ENCODE results near the gene DPH3.

DNA sequence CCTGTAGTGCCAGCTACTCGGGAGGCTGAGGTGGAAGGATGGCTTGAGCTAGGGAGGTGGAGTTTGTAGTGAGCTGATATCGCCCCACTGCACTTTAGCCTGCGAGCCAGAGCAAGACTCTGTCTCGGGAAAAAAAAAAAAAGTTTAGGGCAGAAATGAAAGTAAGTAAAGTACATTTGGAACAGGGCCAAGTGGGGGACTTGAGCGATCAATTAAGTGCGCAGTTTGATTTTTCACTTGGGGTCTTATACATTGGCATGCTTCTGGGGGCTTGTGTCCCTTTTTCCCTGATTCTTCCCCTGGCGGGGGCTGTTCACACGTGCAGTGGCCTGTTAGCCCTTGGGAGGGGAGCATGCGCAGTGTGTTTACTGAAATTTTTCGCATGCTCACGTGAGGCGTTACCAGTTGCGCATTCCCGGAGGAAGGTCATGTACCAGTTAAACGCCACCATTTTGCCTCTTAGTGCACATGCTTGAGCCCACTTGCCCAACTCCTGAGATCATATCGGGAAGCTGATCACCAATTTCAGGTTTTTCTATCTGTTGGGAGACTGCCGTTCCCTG is 48.3 kb downstream of the DPH3 start:
- TF ChIP-seq, protein P1, sequence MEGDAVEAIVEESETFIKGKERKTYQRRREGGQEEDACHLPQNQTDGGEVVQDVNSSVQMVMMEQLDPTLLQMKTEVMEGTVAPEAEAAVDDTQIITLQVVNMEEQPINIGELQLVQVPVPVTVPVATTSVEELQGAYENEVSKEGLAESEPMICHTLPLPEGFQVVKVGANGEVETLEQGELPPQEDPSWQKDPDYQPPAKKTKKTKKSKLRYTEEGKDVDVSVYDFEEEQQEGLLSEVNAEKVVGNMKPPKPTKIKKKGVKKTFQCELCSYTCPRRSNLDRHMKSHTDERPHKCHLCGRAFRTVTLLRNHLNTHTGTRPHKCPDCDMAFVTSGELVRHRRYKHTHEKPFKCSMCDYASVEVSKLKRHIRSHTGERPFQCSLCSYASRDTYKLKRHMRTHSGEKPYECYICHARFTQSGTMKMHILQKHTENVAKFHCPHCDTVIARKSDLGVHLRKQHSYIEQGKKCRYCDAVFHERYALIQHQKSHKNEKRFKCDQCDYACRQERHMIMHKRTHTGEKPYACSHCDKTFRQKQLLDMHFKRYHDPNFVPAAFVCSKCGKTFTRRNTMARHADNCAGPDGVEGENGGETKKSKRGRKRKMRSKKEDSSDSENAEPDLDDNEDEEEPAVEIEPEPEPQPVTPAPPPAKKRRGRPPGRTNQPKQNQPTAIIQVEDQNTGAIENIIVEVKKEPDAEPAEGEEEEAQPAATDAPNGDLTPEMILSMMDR (conservative IDR thresholded peaks at IDR 0.05; ENCODE audit: low read depth in 2 of 2): no peak
- TF ChIP-seq ZNF114 (CRISPR knock-in tag; IDR thresholded peaks at IDR 0.05) (no peak), CREB1 (CRISPR knock-in tag; IDR thresholded peaks at IDR 0.05; ENCODE audit: low read depth) (no peak), EZH2 (IDR thresholded peaks at IDR 0.05; ENCODE audit: low read depth, unreplicated experiment) (no peak), POLR2AphosphoS5 (IDR thresholded peaks at IDR 0.05; ENCODE audit: low read depth) (no peak), NANOG (IDR thresholded peaks at IDR 0.05; ENCODE audit: borderline replicate concordance) (no peak), JUNB (IDR thresholded peaks at IDR 0.05; ENCODE audit: unreplicated experiment) (no peak), EZH2phosphoT487 (IDR thresholded peaks at IDR 0.05; ENCODE audit: unreplicated experiment) (no peak), ZNF331 (CRISPR knock-in tag; IDR thresholded peaks at IDR 0.05; ENCODE audit: low read depth) (no peak), STAT1 (IDR thresholded peaks at IDR 0.05; ENCODE audit: unreplicated experiment) (no peak)
- TF ChIP-seq, protein P2, sequence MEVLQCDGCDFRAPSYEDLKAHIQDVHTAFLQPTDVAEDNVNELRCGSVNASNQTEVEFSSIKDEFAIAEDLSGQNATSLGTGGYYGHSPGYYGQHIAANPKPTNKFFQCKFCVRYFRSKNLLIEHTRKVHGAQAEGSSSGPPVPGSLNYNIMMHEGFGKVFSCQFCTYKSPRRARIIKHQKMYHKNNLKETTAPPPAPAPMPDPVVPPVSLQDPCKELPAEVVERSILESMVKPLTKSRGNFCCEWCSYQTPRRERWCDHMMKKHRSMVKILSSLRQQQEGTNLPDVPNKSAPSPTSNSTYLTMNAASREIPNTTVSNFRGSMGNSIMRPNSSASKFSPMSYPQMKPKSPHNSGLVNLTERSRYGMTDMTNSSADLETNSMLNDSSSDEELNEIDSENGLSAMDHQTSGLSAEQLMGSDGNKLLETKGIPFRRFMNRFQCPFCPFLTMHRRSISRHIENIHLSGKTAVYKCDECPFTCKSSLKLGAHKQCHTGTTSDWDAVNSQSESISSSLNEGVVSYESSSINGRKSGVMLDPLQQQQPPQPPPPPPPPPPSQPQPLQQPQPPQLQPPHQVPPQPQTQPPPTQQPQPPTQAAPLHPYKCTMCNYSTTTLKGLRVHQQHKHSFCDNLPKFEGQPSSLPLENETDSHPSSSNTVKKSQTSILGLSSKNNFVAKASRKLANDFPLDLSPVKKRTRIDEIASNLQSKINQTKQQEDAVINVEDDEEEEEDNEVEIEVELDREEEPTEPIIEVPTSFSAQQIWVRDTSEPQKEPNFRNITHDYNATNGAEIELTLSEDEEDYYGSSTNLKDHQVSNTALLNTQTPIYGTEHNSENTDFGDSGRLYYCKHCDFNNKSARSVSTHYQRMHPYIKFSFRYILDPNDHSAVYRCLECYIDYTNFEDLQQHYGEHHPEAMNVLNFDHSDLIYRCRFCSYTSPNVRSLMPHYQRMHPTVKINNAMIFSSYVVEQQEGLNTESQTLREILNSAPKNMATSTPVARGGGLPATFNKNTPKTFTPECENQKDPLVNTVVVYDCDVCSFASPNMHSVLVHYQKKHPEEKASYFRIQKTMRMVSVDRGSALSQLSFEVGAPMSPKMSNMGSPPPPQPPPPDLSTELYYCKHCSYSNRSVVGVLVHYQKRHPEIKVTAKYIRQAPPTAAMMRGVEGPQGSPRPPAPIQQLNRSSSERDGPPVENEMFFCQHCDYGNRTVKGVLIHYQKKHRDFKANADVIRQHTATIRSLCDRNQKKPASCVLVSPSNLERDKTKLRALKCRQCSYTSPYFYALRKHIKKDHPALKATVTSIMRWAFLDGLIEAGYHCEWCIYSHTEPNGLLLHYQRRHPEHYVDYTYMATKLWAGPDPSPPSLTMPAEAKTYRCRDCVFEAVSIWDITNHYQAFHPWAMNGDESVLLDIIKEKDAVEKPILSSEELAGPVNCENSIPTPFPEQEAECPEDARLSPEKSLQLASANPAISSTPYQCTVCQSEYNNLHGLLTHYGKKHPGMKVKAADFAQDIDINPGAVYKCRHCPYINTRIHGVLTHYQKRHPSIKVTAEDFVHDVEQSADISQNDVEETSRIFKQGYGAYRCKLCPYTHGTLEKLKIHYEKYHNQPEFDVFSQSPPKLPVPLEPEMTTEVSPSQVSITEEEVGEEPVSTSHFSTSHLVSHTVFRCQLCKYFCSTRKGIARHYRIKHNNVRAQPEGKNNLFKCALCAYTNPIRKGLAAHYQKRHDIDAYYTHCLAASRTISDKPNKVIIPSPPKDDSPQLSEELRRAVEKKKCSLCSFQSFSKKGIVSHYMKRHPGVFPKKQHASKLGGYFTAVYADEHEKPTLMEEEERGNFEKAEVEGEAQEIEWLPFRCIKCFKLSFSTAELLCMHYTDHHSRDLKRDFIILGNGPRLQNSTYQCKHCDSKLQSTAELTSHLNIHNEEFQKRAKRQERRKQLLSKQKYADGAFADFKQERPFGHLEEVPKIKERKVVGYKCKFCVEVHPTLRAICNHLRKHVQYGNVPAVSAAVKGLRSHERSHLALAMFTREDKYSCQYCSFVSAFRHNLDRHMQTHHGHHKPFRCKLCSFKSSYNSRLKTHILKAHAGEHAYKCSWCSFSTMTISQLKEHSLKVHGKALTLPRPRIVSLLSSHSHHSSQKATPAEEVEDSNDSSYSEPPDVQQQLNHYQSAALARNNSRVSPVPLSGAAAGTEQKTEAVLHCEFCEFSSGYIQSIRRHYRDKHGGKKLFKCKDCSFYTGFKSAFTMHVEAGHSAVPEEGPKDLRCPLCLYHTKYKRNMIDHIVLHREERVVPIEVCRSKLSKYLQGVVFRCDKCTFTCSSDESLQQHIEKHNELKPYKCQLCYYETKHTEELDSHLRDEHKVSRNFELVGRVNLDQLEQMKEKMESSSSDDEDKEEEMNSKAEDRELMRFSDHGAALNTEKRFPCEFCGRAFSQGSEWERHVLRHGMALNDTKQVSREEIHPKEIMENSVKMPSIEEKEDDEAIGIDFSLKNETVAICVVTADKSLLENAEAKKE (CRISPR knock-in tag; IDR thresholded peaks at IDR 0.05): no peak
- TF ChIP-seq, protein P3, sequence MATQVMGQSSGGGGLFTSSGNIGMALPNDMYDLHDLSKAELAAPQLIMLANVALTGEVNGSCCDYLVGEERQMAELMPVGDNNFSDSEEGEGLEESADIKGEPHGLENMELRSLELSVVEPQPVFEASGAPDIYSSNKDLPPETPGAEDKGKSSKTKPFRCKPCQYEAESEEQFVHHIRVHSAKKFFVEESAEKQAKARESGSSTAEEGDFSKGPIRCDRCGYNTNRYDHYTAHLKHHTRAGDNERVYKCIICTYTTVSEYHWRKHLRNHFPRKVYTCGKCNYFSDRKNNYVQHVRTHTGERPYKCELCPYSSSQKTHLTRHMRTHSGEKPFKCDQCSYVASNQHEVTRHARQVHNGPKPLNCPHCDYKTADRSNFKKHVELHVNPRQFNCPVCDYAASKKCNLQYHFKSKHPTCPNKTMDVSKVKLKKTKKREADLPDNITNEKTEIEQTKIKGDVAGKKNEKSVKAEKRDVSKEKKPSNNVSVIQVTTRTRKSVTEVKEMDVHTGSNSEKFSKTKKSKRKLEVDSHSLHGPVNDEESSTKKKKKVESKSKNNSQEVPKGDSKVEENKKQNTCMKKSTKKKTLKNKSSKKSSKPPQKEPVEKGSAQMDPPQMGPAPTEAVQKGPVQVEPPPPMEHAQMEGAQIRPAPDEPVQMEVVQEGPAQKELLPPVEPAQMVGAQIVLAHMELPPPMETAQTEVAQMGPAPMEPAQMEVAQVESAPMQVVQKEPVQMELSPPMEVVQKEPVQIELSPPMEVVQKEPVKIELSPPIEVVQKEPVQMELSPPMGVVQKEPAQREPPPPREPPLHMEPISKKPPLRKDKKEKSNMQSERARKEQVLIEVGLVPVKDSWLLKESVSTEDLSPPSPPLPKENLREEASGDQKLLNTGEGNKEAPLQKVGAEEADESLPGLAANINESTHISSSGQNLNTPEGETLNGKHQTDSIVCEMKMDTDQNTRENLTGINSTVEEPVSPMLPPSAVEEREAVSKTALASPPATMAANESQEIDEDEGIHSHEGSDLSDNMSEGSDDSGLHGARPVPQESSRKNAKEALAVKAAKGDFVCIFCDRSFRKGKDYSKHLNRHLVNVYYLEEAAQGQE (IDR thresholded peaks at IDR 0.05; ENCODE audit: unreplicated experiment): no peak
- TF ChIP-seq, protein P4, sequence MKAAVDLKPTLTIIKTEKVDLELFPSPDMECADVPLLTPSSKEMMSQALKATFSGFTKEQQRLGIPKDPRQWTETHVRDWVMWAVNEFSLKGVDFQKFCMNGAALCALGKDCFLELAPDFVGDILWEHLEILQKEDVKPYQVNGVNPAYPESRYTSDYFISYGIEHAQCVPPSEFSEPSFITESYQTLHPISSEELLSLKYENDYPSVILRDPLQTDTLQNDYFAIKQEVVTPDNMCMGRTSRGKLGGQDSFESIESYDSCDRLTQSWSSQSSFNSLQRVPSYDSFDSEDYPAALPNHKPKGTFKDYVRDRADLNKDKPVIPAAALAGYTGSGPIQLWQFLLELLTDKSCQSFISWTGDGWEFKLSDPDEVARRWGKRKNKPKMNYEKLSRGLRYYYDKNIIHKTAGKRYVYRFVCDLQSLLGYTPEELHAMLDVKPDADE (IDR thresholded peaks at IDR 0.05): no peak
